Endothelial cell of umbilical vein (primary cell): ENCODE measurements around the gene MAN1A1. TPM values are rescaled to one million over a fixed set of nuclear protein-coding genes. Genes with fewer than 3 reads are reported as not detected.

ENCODE experiments used
- BruUV-seq: library from RNA; stranded (reverse); fragments of 400-500 nt; replicated peaks from 2 replicates; lab custom pipeline; 2021; lab: Mats Ljungman, UMichigan
- CTCF ChIA-PET: fragments of 300-600, 350-600 bp; sonication (Branson Sonifier 250); formaldehyde crosslinking; loops from one replicate; lab custom pipeline; 2021; ENCODE audit warnings: antibody characterized with exemption, inconsistent platforms; lab: Charles Lee
- POLR2A ChIA-PET: fragments of 300-600, 350-600 bp; sonication (Branson Sonifier 250); formaldehyde crosslinking; loops from one replicate; lab custom pipeline; 2021; ENCODE audit warnings: antibody characterized with exemption, inconsistent platforms; lab: Charles Lee
- DNase-seq: peaks from one replicate; pipeline ENCODE4 v3.0.0-alpha.2; 2011; ENCODE audit warnings: low read depth, low spot score
- FAIRE-seq: peaks from 2 replicates; lab custom pipeline; 2011; peaks lifted over from hg19 to GRCh38; lab: Jason Lieb, UNC
- H2AFZ ChIP-seq: 2 replicates; pipeline ENCODE4 v1.6.0; 2012; ENCODE audit warnings: low read depth, low read length, control low read depth, inconsistent platforms
- H3K27ac ChIP-seq: 2 replicates; pipeline ENCODE4 v1.5.1; 2011; ENCODE audit warnings: low read depth, mild to moderate bottlenecking, control low read depth, low read length, moderate library complexity; ENCODE audit not compliant: insufficient read depth
- H3K27me3 ChIP-seq, 2 experiments: 2 replicates each; pipeline versions ENCODE4 v1.6.0 to v1.6.1; 2011; ENCODE audit warnings: low read length in 2 of 2, mixed read lengths in 1 of 2; ENCODE audit not compliant: control insufficient read depth in 2 of 2, insufficient read depth in 2 of 2
- H3K36me3 ChIP-seq, 2 experiments: 2 replicates in 1 of 2; 3 replicates in 1 of 2; pipeline ENCODE4 v1.5.1; 2011; ENCODE audit warnings: low read length in 2 of 2, mild to moderate bottlenecking in 1 of 2, moderate library complexity in 1 of 2; ENCODE audit not compliant: control insufficient read depth in 2 of 2, insufficient read depth in 2 of 2; ENCODE audit errors: extremely low read depth in 1 of 2
- H3K4me1 ChIP-seq: 3 replicates; pipeline ENCODE4 v1.5.1; 2011; ENCODE audit warnings: mild to moderate bottlenecking, low read length; ENCODE audit not compliant: control insufficient read depth, insufficient read depth; ENCODE audit errors: extremely low read depth
- H3K4me2 ChIP-seq: 2 replicates; pipeline ENCODE4 v1.6.1; 2011; ENCODE audit warnings: low read length, control low read depth, mixed read lengths; ENCODE audit not compliant: insufficient read depth
- H3K4me3 ChIP-seq, 3 experiments: fragments of 200-600 bp in 1 of 3; sonication (generic), shearing (Covaris generic) in 1 of 3; replicated peaks in 1 of 3; 2 replicates each; pipeline ENCODE4 v1.5.1; 2011 to 2016; ENCODE audit warnings: control low read depth in 3 of 3, low read length in 3 of 3, mild to moderate bottlenecking in 2 of 3, inconsistent platforms in 1 of 3, low read depth in 1 of 3, moderate library complexity in 1 of 3; ENCODE audit not compliant: insufficient read depth in 1 of 3
- H3K79me2 ChIP-seq: 2 replicates; pipeline ENCODE4 v1.6.0; 2012; ENCODE audit warnings: low read length, inconsistent platforms; ENCODE audit not compliant: control insufficient read depth, insufficient read depth
- H3K9ac ChIP-seq: replicated peaks from 2 replicates; pipeline ENCODE3; 2011; ENCODE audit warnings: low read length, control low read depth; ENCODE audit not compliant: insufficient read depth; ENCODE audit errors: extremely low read depth
- H3K9me1 ChIP-seq: replicated peaks from 3 replicates; pipeline ENCODE4 v1.6.0; 2011; ENCODE audit warnings: mild to moderate bottlenecking, low read length; ENCODE audit not compliant: control insufficient read depth, insufficient read depth; ENCODE audit errors: extremely low read depth
- H3K9me3 ChIP-seq: replicated peaks from 2 replicates; pipeline ENCODE4 v1.5.1; 2012; ENCODE audit warnings: low read length, inconsistent platforms; ENCODE audit not compliant: control insufficient read depth, insufficient read depth
- H4K20me1 ChIP-seq: replicated peaks from 2 replicates; pipeline ENCODE3; 2011; ENCODE audit warnings: mild to moderate bottlenecking, low read length; ENCODE audit not compliant: control insufficient read depth, insufficient read depth; ENCODE audit errors: extremely low read depth
- FOS ChIP-seq: IDR thresholded peaks from 2 replicates; pipeline ENCODE4 v1.6.1; 2011; ENCODE audit warnings: mild to moderate bottlenecking, low read length, moderate library complexity, borderline replicate concordance; ENCODE audit not compliant: insufficient read depth
- GATA2 ChIP-seq: IDR thresholded peaks from 2 replicates; pipeline ENCODE4 v1.7.0; 2011; ENCODE audit warnings: low read depth, mild to moderate bottlenecking, moderate library complexity, mixed read lengths, low read length; ENCODE audit not compliant: insufficient read length, insufficient read depth
- POLR2A ChIP-seq: IDR thresholded peaks from 2 replicates; pipeline ENCODE4 v1.6.1; 2012; ENCODE audit warnings: low read depth, mild to moderate bottlenecking, control low read depth, low read length
- dilution Hi-C: fragments of 300-500 bp; cut with MboI; formaldehyde crosslinking; loops from one replicate; pipeline ENCODE4 v1.15.0; 2019; ENCODE audit warnings: low sequenced_read_pairs; ENCODE audit not compliant: extremely low pct_ligation_motif_present
- intact Hi-C: fragments of 100-400 bp; cut with micrococcal nuclease; formaldehyde crosslinking; loops from one replicate; pipeline ENCODE4 v1.10.0; 2022
- polyA plus RNA-seq, 4 experiments: library from polyadenylated mRNA; depleted of rRNA in 3 of 4; stranded (reverse) in 3 of 4; unstranded in 1 of 4; fragments of >200 nt; gene quantifications; 2 replicates each; pipeline versions ENCODE4 v1.2.1 to v1.2.3, GENCODE V29; 2011 to 2012; ENCODE audit warnings: missing spikeins in 1 of 4
- small RNA-seq: library from RNA; depleted of rRNA; stranded (forward); fragments of <200 nt; gene quantifications from one replicate; pipeline ENCODE3, GENCODE V24; 2012; ENCODE audit warnings: low replicate concordance, low read depth; ENCODE audit not compliant: insufficient read depth, insufficient read length
- total RNA-seq: library from RNA; stranded (reverse); gene quantifications from 2 replicates; pipeline ENCODE4 v1.2.3, GENCODE V29; 2021
- TF ChIP-seq, protein P1 (sequence below): IDR thresholded peaks from 2 replicates; pipeline ENCODE4 v1.6.1; 2011; ENCODE audit not compliant: insufficient read depth, insufficient read length

MAN1A1 gene
- total and polyA plus RNA-seq, 2 donors (not counting 3 experiments of a cell fraction or from before 2014, with no cell fraction given): 3.3 to 12.9 TPM

DNA sequence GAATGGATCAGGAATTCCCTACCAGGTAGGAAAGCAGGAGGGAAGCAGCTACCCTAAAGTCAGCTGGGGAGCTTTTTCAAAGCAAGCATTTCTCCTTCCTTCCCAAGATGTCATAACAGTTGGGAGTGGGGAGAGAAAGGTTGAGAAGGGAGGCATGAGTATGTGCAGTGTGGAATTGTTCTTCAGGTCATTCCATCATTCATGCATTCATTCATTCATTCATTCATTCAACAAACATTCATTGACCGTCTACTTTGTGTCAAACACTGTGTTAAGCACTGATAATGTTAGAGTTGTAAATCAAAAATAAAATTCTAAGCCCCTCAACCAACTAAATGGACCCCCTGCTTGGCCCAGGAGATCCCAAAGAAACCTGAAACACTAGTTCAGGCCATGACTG is 221.9 kb downstream of the MAN1A1 start:
- Histone ChIP-seq H2AFZ (no peak overlapping the region), H3K9me3 (no peaks in the 10 kb centered on the region), H3K27me3 (no peaks in the 10 kb centered on the region), H3K4me1 (peaks cover 22% of the 10 kb centered on the region), H4K20me1 (no peaks in the 10 kb centered on the region), H3K27ac (no peak overlapping the region), H3K9ac (no peak overlapping the region), H3K4me3 (no peak overlapping the region), H3K9me1 (no peaks in the 10 kb centered on the region), H3K4me2 (no peak overlapping the region), H3K79me2 (no peaks in the 10 kb centered on the region), H3K36me3 (no peaks in the 10 kb centered on the region)
- no TSS peak for BruUV-seq
- intact Hi-C loops (no loop called here), dilution Hi-C loops (no loop called here)
- POLR2A ChIA-PET: no interaction called here
- TF ChIP-seq, protein P1, sequence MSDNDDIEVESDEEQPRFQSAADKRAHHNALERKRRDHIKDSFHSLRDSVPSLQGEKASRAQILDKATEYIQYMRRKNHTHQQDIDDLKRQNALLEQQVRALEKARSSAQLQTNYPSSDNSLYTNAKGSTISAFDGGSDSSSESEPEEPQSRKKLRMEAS: no peak
- TF ChIP-seq POLR2A: no peak
- no peak for TF ChIP-seq FOS
- TF ChIP-seq GATA2: no peak
- CTCF ChIA-PET: interaction anchor here (2.4 kb wide), 1 partner anchor 17 kb away, joined by 11 read pairs; no protein-coding TSS in a partner anchor
- DNase-seq (no peak), FAIRE-seq (no peak)

Small RNA genes lying within 50 kb of the gene (small RNA-seq; reads per million reads assigned to genes)
- gene AL022722.2 (not detected), gene RNU6-194P (not detected)
